ENCODE results near the gene ZNF573.

ZNF573 gene

DNA sequence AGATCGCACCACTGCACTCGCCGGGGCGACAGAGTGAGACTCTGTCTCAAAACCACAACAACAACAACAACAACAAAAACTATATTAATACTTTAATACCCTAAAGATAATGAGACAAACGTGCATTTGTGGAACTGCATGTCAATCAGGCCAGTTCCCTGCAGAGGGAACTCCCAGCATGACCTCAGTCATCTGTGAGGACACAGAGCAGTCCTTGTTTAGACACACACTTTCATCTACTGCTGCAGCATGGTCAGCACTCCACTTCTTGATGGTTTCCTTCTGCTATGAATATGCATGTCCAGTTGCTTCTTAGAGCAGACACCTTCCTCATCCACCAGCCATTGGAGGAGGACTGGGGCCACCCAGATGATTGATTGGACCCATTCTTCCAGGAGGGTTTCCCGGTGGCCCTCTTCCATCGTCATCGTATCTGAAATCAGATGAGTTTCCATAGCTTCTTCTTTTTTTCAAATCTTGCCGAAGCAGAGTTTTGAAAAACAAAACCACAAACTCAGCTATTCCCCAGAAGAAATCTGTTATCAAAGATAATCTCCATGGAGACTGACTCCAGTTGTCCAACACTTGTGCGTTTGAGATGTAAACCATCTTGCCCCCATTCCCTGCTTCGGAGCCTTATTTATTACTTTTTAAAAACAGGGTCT lies 86.3 kb downstream of the ZNF573 start:
- no peak for DNase-seq

DNA sequence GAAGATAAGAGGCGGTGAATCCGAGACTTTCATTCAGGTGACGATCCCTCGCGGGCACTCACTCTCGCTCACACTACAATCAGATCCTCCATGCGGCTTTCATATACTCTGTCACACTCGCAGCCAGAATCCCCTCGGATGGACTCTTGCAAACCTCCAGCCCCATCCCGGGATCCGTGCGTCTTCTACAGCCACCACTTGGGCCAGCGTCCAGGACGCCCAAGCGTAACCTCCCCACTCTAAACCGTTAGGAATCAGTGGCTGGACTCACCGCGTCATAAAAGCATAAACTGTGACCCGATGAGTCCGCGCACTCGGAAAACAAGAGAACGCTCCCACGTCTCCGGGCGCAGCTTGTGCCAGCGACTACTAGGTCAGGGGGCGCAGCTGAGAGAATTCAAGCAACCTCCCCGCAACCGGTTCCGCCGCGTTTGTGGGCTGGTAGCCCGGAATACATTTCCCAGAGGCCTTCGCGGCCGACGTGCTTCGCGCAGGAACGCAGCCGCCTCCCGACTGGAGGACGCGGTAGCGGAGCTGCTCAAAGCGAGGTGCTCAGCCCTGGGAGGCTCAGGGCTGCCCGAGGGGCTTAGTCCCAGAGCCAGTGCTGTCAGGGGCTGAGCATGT lies 87.4 kb downstream of the ZNF573 start:
- peak; percentile 77 for DNase-seq

All from activated T-cell treated with anti-CD3 and anti-CD28 coated beads, Interleukin-2, amount 50 U/mL, for 1 hour (primary cell).